LHCN-M2 (cell line): ENCODE data around the gene SLC5A12. TPM values are rescaled to one million over a fixed set of nuclear protein-coding genes. Genes with fewer than 3 reads are reported as not detected.

Experiments used
- DNase-seq: peaks from one replicate; pipeline ENCODE4 v3.0.0-alpha.2; 2012; ENCODE audit warnings: low read depth
- polyA plus RNA-seq: library from polyadenylated mRNA; unstranded; fragments of >200 nt; gene quantifications from one replicate; pipeline ENCODE4 v1.2.1, GENCODE V29; 2012; ENCODE audit warnings: missing spikeins
- total RNA-seq: library from RNA; depleted of rRNA; stranded (reverse); fragments of >200 nt; gene quantifications from 2 replicates; pipeline ENCODE4 v1.2.3, GENCODE V29; 2014; rRNA removed

SLC5A12 gene, protein sequence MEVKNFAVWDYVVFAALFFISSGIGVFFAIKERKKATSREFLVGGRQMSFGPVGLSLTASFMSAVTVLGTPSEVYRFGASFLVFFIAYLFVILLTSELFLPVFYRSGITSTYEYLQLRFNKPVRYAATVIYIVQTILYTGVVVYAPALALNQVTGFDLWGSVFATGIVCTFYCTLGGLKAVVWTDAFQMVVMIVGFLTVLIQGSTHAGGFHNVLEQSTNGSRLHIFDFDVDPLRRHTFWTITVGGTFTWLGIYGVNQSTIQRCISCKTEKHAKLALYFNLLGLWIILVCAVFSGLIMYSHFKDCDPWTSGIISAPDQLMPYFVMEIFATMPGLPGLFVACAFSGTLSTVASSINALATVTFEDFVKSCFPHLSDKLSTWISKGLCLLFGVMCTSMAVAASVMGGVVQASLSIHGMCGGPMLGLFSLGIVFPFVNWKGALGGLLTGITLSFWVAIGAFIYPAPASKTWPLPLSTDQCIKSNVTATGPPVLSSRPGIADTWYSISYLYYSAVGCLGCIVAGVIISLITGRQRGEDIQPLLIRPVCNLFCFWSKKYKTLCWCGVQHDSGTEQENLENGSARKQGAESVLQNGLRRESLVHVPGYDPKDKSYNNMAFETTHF
- total RNA-seq = under 0.01 TPM in 1 of 2 replicates, not detected in the other
- polyA plus RNA-seq = not detected

DNA sequence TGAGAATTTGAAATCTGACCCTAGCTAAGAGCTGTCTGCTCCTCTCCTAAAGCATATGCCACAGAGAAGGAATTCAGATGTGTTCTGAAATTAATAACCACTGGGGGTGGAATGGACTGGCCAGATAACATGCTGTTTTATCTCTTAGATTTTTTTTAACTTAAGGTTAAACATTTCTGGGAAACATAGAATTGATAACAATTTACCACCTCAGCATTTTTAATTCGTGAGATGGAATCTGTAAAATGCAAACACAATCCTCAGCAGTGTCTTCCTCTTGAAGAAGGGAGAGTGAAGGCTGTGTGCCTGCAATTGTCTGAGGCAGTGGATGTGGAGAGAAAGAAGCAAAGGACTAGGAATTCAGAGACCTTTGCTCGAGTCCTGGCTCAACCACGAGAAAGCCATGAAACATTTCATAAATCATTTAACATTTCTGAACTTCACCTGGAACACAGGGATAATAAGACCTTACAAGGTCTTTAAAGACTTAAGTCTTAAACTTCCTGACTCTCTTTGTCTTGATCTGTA lies at the start of gene SLC5A12:
TSS of gene SLC5A12 (minus strand) at position 113 of the 528 bp plus-strand sequence. CDS start 346 bp downstream, outside the sequence.
- no peak for DNase-seq

DNA sequence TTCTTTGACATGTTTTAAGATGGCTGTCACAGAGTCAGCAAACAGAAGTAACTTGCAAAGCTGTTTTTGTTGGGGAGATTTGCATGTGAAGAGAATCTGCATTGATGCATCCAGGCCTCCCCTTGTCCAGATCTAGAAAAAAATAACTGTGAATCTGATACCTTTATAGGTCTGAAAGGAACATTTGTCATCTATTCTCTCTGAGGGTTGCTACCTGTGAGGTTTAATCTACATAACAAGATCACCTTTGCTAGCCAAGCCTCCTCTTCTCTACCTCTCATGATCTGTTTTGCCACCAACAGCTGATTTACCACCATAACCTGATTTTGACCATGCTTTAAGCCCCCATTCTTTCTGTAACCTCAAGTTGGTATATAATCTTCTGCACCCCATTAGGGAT lies 47.2 kb upstream of the SLC5A12 start:
- no peak for DNase-seq

DNA sequence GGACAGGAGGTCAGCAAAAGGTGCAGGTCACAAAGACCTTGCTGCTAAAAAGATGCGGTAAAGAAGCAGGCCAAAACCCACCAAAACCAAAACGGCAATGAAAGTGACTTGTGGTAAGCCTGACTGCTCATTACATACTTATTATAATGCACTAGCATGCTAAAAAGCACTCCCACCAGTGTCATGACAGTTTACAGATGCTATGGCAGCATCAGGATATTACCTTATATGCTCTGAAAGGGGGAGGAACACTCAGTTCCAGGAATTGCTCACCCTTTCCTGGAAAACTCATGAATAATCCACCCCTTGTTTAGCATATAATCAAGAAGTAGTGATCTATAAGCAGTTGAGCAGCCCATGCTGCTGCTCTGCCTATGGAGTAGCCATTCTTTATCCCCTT lies 45.2 kb upstream of the SLC5A12 start:
- no peak for DNase-seq

DNA sequence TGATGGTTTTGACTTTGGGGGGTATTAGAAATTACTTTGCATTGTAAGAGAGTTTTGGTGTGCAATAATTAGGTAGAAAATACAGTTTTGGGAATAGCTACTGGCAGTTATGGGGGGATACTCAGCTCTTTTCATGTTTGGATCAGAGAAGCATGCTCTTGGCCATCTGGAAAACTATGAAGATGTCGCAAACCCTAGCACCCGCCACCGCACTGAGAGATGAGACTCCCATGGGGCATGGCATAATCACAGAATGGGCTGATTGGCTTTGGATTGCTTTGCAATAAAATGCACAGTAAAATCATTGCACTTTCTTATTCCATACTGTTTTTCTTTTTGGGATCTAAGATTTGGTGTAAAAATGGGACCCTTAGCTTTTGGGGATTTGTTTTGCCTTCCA lies 43.5 kb upstream of the SLC5A12 start:
- no peak for DNase-seq

DNA sequence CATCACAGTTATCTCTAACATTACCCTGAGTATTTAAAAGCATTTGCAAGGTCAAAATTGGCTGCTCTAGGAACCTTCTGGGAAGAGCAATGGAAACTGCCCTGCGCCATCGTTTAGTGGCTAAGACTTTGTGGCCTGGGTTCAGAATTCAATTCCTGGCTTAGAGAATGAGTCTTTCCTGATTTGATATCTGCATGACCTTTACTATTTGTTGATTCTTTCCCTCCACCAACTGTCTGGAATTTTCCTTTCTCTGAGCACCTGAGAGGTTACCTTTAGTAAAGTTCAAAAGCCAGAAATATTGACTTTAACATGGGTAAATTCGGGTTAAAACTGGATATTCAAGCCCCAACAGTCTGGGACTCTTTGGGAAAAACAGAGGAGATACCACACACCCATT lies 43.0 kb upstream of the SLC5A12 start:
- no peak for DNase-seq

DNA sequence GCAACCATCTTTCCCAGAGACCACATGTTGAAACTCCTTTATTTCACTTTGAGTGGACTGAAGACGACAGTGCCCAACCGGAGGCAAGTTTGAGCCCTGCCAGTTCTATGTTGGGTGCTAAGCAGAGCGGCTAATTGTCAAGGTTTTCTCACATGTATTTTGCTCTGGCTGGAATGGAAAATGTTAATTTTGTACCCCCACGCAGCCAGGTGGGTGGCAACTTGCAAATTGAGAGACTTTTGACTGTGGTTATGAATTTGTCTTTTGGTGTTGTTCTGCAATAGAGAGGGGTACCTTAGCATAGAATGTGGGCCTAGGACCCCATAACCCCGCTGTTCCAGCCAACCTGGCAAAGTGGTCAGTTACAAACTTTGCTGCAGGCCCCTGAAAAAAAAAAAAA lies 42.5 kb upstream of the SLC5A12 start:
- no peak for DNase-seq

DNA sequence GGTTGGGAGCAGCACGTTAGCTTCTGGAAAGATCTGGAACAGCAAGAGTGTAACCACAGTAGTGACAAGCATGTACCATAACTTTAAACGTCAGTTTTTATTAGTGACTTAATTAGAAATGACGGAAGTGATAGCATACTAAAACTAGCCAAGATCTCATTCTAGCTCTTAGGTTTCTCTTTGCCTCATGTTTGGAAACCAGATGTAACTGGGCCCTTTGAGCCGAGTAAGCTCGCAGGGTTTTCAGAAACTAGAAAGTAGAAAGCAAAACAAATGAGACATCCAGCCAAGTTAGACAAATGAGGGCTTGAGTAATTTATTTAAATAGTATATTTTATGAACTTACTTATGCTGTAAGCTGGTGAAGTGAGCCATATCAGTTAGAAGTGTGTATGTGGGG lies 40.2 kb upstream of the SLC5A12 start:
- no peak for DNase-seq

DNA sequence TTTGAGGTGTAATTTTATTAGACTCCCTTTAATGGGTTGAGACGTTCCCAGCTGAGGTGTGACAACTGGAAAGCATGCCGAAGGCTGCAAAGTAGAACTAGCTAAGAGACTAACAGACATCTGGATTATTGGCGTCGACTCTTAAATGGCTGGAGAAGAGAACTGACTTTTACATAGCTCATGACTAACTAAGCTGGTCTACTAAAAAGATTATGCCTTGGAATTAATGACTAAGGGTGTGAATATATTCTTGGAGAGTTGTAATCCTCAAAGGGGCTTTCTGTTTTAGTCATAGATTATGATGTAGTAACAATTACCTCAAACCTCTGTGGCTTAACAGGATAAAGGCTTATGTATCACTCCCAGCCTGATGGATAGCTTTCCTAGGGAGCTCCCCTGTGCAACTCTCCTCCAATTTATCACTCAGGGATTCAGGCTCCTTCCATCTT lies 39.5 kb upstream of the SLC5A12 start:
- no peak for DNase-seq

DNA sequence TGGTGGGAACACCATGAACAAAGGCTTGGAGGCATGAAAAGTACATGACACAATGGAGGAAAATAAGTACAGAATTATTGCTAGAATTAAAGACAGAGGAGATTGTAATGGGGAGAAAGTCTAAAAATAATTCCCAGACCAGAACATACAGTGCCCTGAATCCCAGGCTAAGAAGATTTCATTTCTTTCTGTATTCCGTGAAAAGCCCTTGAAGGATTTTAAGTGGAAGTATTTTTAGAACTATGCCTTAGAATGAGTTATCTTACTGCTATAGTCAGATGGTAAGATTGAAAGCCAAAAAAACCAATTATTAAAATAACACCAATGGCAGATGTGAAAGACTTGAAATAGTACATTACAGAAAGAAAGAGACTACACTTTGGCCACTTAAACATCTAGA lies 36.1 kb upstream of the SLC5A12 start:
- no peak for DNase-seq

DNA sequence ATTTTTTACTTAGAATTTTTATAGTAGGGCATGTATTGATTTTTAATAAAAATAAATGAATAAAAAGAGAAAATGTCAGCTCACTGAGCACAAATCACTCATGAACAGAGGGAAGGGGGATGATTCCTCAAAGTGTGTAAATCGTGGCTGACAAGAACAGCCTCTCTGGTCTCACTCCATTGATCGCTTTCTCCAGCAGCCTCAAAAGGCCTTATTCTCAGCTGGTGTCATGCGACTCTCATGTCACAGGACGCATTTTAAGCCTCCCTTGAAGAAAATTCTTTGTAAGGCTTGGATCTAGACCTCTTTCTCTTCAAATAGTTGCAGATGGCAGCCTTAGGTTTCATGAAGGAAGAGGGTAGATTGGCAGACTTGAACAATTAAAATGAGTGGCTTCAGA lies 33.9 kb upstream of the SLC5A12 start:
- DNase-seq = no peak

DNA sequence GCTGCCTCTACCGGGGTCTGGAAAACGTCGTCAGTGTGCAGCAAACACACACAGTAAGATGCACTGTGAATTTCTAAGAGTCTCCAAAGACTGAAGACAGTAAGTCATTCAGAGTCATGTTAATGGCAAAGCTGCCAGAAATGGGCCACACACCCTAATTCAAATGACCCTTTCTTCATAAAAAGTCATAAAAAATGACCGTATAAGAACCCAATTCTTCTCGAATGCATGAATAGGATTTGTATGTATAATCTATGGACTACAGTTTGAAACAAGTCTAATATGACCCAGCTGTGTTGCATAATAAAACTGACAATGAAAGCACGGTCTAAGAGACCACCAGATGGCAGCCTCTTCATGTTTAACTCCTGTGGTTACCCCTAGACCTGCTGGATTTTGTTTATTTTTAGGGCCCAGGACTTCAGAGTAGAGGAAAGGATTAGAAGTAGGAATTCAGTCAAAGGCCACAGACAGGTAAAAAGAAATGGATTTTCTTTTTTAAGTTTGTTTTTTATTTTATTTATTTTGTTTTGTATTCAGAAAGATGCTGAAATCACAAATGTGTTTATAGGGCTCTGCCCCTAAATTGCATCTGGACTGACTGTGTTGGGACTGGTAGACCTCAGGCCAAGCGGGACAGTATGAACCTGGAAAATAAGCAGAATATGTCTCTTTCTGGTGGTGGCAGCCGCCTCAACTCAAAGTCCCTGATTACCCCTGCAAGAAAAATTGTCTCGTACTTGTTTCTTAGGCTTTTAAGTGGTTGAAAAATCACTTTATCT lies 32.1 kb upstream of the SLC5A12 start:
- DNase-seq = peak; percentile 48

DNA sequence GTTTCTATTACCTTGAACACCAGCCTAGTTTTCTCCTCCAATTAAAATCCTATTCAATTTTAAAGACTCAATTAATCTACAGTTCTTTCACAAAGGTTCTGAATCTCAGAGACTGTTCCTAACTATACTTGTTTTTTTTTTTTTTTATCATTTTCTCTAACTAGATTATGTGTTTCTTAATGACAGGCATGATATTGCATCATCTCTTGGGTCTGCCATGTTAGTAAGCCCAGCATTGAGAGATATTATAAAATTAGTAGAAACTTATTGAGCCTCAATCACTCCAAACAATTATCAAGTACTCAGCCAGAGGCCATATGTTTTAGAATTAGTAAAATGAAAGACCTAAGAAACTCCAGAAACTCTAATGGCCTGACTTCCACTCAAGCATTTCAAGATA lies 28.1 kb upstream of the SLC5A12 start:
- no peak for DNase-seq

DNA sequence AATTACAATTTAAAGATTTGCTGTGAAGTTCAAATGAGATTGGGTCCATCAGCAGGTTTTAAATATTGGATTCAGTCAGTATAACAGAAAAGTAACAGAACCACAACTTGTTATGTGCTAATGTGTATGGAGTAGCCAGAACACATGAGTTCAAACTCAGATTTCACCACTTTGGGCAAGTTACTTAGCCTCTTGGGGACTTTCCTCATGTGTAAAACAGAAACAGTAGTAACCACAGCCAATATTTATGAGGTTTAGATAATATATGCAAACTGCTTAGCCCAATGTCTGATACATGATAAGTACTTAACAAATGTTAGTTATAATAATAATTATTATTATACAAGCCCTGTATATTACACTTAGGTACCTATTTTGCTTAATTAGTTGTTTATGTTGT lies 21.8 kb upstream of the SLC5A12 start:
- no peak for DNase-seq

DNA sequence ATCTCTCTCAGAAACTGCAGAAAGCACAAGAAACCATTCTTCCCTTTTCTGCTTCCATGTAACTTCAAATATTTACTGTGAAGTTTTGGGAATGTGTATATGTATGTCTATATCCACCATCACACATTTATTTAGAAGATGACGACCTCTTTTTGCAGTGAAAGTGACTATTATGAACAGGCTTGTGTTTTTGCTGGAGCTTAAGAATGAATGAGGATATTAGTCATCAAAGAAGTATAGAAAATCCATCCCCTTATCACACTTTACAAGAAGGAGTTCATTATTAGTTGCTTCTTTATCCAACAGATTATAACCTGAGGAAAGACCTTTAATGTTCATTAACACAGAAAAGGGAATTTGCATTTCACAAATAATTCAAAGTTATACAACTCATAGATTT lies 21.1 kb upstream of the SLC5A12 start:
- no peak for DNase-seq

DNA sequence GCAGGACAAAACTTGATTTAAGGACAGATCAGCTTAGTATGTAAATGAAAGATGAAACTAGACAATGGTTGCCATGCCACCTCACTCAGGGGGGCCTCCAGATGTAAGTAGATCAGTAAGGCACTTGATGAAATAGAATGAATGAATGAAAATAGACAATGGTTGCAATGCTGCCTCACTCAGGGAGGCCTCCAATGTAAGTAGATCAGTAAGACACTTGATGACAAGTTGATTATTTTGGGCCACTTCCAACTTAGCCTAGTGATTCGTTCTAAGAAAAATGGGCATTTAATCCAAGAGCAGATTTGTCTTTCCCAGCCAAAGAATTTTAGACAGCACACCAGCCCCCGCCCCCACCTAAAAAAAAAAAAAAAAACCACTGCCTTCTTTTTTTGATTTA lies 19.2 kb upstream of the SLC5A12 start:
- DNase-seq = peak; percentile 6

DNA sequence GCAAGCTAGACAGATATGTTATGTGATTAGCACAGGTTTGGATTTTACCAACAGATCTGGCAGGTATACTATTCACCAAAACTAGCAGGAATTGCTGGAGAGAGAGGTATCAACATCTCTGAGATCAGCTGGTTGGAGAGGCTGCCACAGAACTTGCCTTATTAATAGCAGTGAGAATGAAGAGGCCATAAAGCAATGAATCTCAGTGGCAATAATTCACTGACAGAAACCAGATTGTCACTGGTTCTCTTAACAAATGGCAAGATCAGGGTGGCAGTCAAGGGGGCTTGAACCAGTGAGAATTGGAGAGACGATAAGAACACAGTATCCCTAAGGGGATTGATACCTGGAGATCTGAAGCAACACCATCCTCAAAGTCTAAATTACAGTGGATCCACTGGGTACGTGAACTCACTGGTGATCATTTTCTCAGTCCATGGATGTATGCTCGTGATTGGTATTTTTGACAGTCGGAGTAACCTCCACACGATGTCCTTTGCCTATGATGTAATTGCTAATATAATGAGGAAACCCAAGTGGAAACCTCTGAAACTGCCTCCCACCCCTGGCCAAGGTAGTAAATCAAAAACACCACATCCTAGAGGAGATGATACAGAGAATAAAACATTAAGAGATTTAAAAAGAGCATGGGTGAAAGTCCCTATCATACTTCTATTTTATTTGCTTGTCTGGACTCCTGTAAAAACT lies 17.7 kb upstream of the SLC5A12 start:
- no peak for DNase-seq

DNA sequence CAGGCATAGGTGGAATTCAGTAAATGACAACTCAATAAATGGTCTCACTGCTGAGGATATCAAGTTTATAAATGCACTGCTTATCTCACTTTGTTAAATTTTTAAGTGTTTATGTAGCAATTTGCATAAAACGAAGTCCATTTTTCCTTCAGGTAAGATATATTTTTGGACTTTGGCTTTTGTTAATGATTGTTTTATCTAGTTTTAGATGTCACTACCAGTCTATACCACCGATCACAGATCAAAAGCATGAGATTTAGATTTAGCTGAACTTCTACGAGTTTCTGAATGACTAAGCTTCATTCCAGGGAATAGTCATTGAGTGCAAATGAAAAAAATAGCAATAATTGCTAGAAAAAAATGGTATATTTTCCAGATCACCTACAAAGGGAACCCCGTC lies 12.8 kb upstream of the SLC5A12 start:
- no peak for DNase-seq

DNA sequence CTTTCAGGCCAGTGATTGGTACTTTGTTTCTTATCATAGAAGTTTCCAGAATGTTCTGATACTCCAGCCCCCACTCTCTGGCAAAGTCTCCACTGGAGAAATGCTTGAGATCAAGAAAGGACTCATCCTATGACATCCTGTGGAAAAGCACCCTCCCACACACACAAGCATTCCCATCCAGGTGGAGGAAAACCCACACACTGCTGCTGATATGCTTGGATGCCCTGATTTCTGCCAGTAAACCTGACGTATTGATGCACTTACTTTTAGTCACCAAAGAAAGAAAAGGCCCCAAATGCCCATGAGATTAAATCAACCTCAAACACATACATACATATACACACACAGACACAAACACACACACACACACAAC lies 9.2 kb upstream of the SLC5A12 start:
- no peak for DNase-seq

DNA sequence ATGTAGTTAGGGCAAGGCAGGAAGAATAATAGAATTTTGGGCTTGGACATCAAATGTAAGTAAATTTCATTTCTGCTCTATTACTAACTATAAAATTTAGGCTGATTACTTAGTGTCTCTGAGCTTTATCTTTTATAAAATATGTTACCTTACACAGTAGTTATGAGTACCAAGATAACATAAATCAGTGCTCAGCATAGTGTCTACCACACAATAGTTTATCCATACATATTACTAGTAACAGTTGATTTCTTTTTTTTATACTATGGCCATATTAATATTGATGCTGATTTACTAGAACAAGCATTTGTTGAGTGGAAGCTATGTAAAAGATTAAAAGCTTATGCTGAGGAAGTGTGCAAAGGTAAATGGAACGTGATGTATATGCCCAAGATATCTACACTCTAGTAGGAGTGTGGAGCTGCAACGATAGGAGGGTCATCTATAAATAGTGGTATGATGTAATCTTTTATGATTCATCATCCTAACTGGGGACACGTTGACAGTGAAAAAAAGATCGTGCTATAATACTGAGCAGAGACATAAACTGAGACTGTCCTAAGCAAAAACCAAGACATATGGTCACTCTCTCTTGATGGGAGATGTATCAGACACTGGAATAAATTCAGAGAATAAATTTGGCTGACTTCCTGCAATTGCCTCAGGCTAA lies 8.7 kb upstream of the SLC5A12 start:
- DNase-seq = no peak

DNA sequence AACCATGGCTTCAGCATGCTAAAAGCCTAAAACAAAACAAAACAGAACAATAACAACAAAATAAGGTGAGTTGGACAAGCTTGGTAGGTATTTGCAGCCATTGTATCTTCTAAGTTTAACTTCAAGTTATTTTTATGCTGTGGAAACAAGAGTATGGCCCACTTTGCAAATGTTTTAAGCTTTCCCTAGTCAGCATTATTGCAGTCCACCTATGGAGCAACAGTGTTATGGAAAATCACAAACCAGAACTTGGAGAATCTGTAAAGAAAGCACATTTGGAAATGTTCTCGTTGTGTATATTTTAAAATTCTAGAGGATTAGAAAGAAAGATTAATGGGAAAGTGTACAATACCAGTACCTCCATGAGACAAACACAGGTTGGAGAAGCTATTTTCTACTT lies 7.4 kb upstream of the SLC5A12 start:
- no peak for DNase-seq

DNA sequence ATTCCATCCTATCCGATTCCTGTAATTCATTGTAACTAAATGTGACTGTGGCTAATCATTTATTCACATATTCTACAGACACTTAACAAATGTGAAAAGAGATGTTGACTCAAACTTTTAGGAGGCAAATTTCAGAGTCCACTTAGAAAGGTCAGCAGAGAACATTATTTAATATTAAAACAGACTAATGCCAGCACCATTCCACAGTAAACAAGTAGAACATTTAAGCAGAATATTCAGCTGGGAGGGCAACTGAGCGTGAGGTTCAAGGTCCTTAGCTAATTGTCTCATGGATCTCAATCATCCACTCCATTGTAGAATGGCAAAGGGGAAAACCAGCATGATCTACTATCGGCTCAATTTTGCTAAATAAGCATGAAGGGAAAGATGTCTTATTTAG lies 5.1 kb upstream of the SLC5A12 start:
- DNase-seq = no peak
